Stimulated activated CD8-positive, alpha-beta memory T cell treated with anti-CD3 and anti-CD28 coated beads, Interleukin-12 subunit alpha, Interleukin-12 subunit beta, amount 100 ng/mL, for 24 hours (primary cell): ENCODE measurements around the gene GALNT10.

Experiments used
- DNase-seq: peaks from one replicate; pipeline ENCODE4 v3.0.0-alpha.2; 2020; ENCODE audit errors: extremely low read depth

The GALNT10 gene

DNA sequence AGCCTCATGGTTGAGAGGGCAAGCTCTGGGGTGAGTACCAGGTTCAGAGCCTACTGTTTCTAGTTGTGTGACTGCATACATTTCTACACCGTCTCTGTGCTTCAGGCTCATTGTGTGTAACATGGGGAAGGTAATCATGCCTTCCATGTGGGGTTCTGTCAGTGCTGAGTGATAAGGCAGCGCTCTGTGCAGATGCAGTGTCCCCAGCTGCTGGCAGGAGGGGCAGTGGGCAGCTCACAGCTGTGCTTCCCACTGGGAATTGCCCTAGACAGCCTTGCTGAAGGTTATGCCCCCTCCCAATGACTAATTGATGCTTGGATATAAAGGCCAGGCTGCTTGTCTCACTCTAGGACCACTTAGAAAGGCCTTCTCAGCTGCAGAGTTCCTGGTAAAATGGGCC lies 133.5 kb downstream of the GALNT10 start:
- no peak for DNase-seq

DNA sequence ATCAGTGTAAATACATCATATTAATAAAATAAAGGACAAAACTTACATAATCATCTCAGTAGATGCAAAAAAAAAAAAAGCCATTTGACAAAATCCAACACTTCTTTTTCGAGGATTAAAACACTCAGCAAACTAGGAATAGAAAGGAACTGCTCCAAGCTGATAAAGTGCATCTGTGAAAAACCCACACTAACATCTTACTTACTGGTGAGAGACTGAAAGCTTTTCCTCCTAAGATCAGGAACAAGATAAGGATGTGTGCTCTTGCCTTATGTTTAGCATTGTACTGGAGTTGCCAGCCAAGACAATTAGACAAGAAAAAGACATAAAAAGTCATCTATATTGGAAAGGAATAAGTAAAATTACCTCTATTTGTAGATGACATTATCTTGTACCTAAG lies 135.0 kb downstream of the GALNT10 start:
- no peak for DNase-seq

DNA sequence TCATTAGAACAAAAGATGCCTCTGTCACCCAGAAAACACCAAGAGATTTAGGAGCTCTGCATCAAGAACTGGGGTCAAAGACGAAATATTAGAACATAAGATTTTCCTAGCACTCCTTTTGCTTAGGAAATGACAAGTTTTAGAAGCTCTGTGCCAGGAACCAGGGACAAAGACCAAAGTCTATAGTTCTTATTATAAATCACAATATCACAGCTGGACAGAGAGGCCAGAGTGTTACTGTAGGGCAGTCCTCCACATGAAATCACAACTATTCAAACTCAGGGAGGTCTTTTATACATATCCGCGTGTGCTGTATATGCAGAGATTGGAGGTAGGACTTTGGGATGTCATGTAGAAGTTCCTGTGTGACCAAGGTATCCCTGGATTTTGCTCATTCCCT lies 138.5 kb downstream of the GALNT10 start:
- DNase-seq, result no peak

DNA sequence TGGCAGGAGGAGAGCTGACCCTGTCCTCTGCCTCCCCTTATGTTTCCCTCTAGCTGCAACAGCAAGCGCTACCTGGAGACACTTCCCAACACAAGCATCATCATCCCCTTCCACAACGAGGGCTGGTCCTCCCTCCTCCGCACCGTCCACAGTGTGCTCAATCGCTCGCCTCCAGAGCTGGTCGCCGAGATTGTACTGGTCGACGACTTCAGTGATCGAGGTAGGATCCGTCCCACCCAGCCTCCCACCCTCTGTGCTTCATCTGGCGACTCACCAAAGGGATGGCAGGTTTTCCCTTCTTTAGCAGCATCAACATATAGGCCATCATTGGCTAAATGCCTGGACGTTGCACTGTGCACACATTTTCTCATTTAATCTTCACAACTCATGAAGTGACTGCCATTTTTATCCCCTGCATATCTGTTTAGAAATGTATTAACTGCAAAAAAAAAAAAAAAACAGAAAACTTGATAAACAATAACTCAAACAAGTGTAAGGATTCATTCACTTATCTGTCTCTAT lies 139.0 kb downstream of the GALNT10 start:
- DNase-seq, result no peak

DNA sequence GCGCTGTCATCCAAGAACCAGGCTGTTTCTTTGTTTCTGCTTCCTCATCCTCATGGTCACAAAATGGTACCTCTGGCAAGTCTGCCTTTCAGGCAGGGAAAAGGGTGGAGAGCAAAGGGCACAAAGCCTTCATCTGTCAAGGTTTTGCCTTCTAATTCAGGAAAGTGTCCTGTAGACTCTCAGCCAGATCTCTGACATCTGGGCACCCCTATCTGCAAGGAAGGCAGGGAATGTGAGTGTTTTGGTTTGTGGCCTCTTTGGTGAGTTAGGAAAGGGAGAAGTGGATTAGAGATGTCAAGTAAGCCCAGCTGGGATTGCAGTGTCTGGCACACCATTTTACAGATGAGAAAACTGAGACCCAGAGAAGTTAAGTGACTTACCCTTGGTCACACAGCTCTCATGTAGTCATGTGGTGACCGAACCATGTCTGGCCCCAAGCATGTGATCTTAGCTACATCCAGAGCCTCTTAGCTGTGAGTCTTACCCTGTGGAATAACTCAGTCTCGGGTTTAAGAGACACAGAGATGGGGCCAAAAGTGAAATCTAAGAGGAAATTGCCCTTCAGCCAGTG lies 139.6 kb downstream of the GALNT10 start:
- no peak for DNase-seq

DNA sequence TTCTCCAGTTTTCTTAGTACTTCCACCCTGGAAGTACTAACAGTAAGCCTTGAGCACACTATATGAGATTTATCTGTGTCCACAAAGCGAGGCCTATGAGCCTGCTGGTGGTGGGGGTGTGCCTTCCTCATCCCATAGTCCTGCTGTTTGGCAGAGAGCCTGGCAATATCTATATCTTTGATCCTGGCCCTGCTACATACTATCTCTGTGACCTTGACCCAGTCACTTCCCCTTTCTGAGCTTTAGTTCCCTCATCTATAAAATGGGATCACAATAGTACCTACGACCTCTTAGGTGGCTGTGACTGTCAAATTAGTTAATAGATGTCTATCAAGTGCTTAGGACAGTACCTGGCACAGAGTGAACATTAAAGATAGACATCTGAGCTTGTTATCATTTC lies 140.7 kb downstream of the GALNT10 start:
- DNase-seq, result no peak

DNA sequence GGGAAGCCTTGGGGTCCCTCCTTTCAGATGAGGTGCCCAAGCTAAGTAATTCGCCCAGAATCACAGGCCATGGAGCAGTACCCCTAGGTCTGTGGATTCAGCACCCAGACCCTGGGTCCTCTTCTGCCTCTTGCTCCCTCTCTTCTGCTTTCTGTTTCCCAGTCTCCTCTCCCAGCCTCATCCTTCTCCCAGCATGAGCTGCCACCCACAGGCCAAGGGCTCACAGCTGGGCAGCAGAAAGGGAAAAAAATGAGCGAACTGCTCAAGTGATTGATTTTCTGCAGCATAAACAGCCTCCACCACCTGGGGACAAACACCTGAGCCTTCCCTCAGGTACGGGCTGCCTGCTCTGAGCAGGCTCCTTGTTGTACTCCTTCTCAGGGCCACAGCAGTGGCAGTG lies 141.4 kb downstream of the GALNT10 start:
- no peak for DNase-seq

DNA sequence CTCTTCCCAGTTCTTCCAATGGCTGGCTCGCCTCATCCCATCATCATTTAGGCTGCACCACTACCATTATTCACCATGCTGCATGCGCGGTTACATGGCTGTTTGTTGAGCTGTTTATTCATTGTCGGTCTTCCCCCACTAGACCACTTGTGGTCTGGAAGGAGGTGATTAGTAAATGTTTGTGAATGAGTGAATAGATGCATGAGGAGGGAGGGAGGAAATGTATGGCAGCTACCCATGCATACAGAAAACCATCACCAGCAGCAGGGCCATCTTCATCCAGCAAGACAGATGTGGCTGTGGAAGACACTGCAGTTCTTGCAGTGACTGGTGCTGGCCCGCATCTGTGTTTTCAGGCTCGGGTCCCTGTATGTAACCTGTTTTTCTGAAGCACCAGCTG lies 141.9 kb downstream of the GALNT10 start:
- DNase-seq, result no peak

DNA sequence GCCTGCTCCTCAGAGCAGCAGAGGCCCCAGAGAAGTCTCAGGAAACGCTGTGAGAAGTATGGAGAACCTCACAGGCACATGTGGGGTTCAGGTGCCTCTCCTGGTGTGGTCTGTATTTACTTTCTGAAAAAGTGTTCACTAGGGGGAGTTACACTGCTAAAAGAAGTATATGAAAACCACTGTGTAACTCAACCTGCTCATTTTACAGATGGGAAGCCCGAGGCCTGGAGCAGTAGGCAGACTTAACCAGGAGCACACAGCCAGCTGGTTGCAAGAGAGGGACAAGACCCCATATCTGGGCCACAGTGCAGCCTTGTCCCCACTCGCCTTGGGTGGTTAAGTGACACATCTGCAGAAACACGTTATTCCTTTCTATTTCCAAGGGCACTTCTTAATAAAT lies 142.5 kb downstream of the GALNT10 start:
- no peak for DNase-seq

DNA sequence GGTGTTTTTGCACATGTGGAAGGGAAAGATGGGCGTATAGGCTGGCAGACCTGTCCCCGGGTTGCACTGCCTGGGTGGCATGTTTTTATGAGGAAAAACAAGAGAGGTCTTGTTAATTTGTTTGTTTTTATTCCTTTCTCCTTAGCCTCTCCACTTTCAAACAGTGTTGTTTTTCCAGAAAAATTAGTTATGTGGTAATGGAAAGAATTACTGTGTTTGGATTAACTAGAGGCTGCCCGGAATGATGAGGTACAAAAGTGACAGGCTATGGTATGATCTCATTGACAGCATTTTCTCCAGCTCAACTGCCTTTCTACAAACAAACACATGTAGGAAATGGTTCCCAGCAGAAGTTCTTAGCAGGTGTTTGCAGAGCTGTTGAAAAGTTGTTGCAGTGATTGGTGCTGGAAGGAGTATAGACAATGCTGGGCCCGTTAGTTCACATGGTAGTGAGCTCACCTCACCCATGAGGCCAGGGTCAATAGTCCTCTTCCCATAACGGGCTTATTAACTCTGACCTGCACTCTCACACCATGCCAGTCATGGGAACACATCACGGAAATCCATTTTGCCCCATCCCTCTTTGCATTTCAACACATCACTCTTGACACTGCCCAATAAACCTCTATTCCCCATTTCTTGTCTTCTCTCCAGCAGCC lies 144.0 kb downstream of the GALNT10 start:
- no peak for DNase-seq

DNA sequence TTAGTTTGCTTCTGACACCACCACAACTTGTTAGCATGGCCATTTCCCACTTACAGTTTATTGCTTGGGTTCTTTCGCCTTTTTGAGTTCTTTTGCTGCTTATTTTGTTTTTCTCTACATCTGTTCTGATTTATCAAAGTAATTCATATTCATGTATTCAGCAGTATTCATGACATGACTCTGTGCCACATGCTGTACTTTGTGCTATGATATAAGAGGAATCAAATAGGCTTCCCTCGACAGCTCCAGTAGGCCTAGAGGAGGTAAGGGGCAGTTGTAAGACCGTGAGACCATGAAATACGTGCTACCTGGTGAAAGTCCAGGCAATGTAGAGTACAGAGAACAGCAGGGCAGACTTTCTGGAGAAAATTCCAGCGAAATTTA lies 144.5 kb downstream of the GALNT10 start:
- no peak for DNase-seq

DNA sequence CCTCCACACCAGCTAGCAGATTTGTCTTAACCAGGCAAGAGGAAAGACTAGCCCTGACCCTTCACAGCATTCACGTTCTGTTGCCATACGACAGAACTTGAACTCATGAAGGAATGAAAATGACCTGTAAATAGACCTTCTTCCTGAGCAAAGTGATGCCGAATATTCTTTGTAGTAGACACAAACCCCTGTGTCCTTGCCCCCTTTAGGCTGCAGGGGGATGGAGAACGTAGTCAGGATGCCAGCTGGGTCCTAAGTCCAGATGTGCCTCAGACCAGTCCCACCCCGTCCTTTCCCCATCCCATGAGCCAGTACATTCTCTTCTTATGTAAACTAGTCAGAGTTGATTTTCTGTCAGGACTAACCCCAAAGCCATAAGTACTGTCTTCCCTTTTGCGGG lies 151.1 kb downstream of the GALNT10 start:
- DNase-seq, result no peak

DNA sequence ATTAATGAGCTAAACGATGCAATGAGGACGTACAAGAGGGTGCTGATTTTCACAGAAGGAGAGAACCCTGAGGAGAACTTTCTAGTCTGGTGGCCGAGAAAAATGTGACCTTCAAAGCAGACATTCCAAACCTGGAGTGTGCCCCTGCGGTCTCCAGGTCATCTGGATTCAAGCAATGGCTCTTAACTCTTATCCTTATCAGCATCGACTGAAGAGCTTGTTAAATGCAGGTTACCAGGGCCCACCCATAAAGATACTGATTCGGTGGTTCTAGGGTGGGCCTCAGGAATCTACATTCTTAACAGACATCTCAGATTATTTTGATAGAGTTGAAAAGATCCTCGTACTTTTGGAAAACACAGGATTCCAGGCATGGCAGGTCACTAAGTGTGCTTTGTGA lies 151.7 kb downstream of the GALNT10 start:
- no peak for DNase-seq

DNA sequence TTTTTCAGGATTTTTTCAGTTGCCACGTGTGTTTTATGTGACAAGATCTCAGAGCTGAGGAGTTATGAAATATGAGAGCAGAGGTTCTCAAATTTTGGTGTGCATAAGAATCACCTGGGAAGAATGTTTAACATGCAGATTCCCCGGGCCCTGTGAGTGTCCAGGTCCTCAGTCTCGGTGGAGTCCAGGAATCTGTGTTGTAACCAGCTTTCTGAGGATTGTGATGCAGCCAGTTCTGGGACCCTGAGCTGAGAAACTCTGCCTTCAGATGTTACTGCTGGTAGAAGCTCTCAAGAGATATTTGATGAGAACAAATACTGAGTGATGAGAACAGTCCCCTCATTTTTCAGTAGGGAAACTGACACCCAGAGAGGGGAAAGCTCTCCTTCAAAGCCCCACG lies 152.4 kb downstream of the GALNT10 start:
- DNase-seq, result no peak

DNA sequence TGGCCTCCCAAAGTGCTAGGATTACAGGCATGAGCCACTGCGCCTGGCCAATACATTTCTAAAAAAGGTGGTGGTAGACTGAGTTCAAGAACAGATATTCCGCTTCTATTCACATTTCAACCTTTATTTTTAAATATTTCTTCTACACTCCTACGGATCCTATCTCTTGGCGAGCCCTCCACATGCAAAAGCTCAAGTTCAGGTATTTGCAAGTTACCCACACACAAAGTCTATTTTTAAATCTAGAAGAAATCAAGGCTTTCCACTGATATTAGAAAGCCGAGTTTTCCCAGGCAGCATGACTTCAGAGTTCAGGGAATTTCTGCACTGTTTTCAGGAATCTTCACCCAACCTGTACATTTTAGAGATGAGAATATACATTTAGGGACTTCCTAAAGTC lies 153.9 kb downstream of the GALNT10 start:
- no peak for DNase-seq

DNA sequence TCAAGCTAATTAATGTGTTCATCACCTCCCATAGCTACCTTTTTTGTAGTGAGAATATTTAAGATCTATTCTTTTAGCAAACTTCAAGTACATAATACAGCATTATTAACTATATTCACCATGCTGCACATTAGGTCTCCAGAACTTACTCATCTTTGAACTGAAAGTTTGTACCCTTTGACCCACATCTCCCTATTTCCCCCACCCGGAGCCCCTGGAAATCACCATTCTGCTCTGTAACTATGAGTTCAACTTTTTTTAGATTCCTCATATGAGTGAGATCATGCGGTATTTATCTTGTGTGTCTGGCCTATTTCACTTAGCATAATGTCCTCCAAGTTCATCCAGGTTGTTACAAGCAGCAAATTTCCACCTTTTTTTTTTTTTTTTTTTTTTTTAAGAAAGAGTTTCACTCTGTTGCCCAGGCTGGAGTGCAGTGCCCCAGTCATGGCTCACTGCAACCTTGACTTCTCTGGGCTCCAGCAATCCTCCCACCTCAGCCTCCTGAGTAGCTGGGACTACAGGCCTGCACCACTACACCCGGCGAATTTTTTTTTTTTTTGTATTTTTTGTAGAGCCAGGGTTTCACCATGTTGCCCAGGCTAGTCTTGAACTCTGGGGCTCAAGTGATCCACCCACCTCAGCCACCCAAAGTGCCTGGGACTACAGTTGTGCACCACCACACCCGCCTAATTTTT lies 154.9 kb downstream of the GALNT10 start:
- no peak for DNase-seq

DNA sequence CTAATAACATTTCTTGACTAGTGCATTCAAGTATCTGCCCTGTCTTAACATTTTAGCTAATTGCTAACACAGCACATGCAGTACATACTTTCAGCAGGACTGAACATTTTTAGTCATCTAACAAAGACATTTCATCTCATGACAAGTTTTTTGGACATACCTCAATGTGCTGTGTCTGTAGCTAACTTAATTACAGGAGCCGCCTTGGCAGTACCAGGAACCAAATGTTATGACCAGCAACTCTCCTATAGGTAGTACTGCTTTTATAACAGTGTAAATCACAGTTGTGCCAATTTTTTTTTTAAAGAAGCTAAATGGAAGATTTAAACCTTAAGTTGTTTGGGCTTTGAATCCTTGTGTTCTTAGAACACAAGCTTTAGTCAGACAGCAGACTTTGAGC lies 155.9 kb downstream of the GALNT10 start:
- DNase-seq, result no peak

DNA sequence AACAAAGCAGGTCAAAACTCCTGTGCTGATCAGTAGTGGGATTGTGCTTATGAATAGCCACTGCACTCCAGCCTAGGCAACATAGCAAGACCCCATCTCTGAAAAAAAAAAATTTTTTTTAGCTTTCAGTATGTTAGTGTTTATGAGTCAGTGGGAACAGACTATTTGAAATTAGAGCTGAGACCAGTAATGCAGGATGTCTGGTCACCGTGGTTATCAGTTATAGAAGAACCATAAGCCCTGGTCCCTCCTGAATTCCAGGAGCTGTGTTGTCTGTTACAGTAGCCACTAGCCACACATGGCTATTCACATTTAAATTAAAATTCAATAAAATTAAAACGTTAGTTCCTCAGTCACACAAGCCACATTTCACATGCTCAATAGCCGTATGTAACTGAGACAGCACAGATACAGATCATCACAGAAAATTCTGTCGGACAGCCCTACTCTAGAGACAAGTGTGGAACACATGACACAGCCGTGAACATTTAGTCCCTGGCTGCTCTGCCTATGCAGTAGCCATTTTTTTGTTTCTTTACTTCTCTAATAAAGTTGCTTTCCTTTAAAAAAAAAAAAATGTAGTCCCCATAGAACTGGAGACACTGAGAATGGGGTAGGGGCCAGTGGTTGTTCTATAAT lies 159.2 kb downstream of the GALNT10 start:
- DNase-seq, result no peak

DNA sequence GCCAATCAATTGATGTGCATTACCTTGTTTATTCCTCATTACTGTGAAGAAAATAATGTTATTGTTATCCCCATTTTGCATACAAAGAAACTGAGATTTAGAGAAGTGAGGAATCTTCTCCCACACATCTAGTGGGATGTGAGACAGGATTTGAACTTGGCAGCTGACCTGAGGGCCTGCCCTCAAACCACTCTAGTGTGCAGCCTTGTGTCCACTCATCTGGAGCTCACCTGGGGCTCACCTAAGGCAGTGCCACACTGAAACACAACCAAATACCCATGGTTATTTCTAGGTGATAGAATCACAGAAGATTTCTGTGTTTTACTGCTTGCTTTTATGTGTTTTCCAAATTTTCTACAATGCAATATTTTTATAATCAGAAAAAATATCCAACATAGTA lies 160.6 kb downstream of the GALNT10 start:
- DNase-seq, result no peak

DNA sequence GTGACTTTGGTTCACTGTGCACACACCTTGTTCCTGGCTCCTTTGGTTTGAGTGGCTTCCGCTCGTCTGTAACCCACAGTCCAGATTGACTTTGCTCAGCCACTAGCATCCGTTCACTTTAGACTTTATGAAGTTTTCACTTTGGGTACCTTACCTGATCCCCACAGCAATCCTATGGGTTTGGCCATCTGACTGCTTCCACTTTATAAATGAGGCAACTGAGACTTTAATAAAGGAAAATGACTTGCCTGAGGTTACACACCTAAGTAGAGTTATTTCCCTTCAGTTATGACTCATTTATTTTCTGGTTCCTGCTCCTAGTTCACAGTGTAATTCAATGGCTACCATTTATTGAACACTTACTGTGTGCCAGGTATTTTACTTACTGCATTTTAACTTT lies 161.0 kb downstream of the GALNT10 start:
- no peak for DNase-seq

DNA sequence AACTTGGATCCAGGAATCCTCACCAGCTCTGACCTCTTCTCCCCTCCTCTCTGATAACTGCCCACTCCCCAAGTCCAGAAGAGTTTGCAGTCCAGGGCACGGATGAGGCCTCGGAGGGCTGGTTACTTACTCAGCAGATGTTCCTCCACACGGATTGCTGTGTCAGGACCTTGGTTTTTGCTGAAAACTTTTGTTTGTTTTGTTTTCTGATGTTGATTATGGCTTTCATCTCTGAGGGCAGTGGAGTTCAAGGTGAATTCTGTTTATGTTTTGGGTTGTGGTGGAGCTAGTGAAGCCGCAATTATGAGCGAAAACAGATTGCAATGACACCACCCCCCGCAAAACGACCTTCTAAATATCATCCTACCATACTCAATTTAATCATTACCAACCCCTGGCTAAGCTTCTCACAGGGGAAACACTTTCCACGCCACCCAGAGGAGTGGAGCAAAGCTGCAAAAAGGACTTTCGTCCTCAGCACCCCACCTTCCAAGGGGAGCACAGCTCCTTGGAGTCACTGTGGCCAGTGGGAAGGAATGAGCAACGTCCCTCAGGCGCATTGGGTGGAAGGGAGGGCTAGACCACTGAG lies 162.5 kb downstream of the GALNT10 start:
- DNase-seq, result no peak

DNA sequence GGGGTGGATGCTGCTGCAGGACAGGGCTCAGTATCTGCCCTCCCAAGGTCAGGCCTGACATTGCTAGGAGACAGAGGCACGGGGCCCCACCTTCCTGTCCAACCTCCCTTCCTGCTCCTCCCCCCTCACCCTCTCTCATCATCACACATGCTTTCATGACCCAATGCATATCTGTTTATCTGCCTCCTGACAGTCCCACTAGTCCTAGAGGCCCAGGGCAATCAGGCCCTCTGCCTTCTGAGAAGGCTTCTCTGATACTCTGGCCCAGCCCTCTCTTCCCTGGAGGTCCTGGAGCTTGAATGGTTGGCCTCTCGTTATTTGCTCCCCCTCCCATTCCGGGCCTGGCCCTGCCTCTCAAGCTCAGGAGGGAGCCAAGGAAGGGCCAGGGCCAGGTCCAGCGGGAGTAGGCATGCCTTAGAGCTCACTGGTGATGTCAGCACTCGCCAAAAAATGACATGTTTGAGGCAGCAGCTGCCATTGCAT lies 164.6 kb downstream of the GALNT10 start:
- no peak for DNase-seq
